GM21526 (cell line): ENCODE results near the gene PLN.

Experiments used
- ATAC-seq: cut with Tn5 transposase; IDR thresholded peaks from one replicate; pipeline ENCODE4 v1.9.1; 2021; ENCODE audit warnings: moderate library complexity; ENCODE audit not compliant: unreplicated experiment, low FRiP score

The PLN gene

GRCh38 chr6:118535176-118535844 is 12.8 kb upstream of the PLN start:
- ATAC-seq: no peak

- ATAC-seq: no peak
These were observed 11.6 kb upstream of the PLN start for GRCh38 chr6:118536478-118536877.

- ATAC-seq: no peak
These were observed 10.5 kb upstream of the PLN start for GRCh38 chr6:118537574-118537973.

- no peak for ATAC-seq
These were observed 5.7 kb upstream of the PLN start for GRCh38 chr6:118542184-118542952.

GRCh38 chr6:118544105-118544504 is 4.0 kb upstream of the PLN start:
- no peak for ATAC-seq

GRCh38 chr6:118546164-118546879 is 1.8 kb upstream of the PLN start:
- ATAC-seq: no peak

- no peak for ATAC-seq
These were observed 1.2 kb upstream of the PLN start for GRCh38 chr6:118546880-118547218.

- ATAC-seq: no peak
These were observed 517 bp downstream of the PLN start for GRCh38 chr6:118548613-118549012.

GRCh38 chr6:118551063-118552053 is 3.3 kb downstream of the PLN start:
- peak; percentile 91 for ATAC-seq

GRCh38 chr6:118553132-118553531 is 5.0 kb downstream of the PLN start:
- ATAC-seq: no peak

GRCh38 chr6:118554698-118555097 is 6.6 kb downstream of the PLN start:
- ATAC-seq: no peak

GRCh38 chr6:118558464-118559217 is 10.5 kb downstream of the PLN start:
- peak; percentile 51 for ATAC-seq

- no peak for ATAC-seq
These were observed 11.6 kb downstream of the PLN start for GRCh38 chr6:118559659-118560058.

- no peak for ATAC-seq
These were observed 14.2 kb downstream of the PLN start for GRCh38 chr6:118562248-118562647.

- ATAC-seq: no peak
These were observed 14.9 kb downstream of the PLN start for GRCh38 chr6:118562959-118563358.

- ATAC-seq: peak; percentile 99
These were observed 17.3 kb downstream of the PLN start for GRCh38 chr6:118565311-118565960.

- no peak for ATAC-seq
These were observed 19.9 kb downstream of the PLN start for GRCh38 chr6:118567974-118568373.

GRCh38 chr6:118569498-118569897 is 21.4 kb downstream of the PLN start:
- ATAC-seq: no peak

- no peak for ATAC-seq
These were observed 23.0 kb downstream of the PLN start for GRCh38 chr6:118571121-118571520.
